Thyroid gland (tissue), 4 donors: ENCODE results near the gene BACH2.

Source experiments
- CTCF ChIP-seq, 6 experiments: fragments of 200-600 bp in 3 of 6; fragments of 450-650 bp in 3 of 6; sonication (generic) in 3 of 6; IDR thresholded peaks; one replicate each; pipeline ENCODE4 v1.5.1; 2016 to 2019; ENCODE audit warnings: antibody characterized with exemption in 6 of 6, mild to moderate bottlenecking in 2 of 6, inconsistent platforms in 1 of 6, moderate library complexity in 1 of 6
- POLR2A ChIP-seq, 2 donors: fragments of 450-650 bp; IDR thresholded peaks; one replicate each; pipeline ENCODE4 v1.6.1; 2017; ENCODE audit warnings: antibody characterized with exemption in 2 of 2, mild to moderate bottlenecking in 2 of 2, moderate library complexity in 1 of 2

- TF ChIP-seq CTCF (IDR thresholded peaks at IDR 0.05) (no peak), POLR2A (IDR thresholded peaks at IDR 0.05) (no peak)
Measured at GRCh38 chr6:89948876-89949275, 347.8 kb downstream of the BACH2 start.
